IPS-20b (cell line): ENCODE data around the gene FLRT1.

Experiments
- H3K27ac ChIP-seq: one replicate; pipeline ENCODE4 v1.5.1; 2013; ENCODE audit warnings: low read length
- H3K27me3 ChIP-seq: 2 replicates; pipeline ENCODE4 v1.6.1; 2013; ENCODE audit warnings: mild to moderate bottlenecking, low read length, inconsistent platforms; ENCODE audit not compliant: insufficient read depth
- H3K36me3 ChIP-seq: 2 replicates; pipeline ENCODE4 v1.6.1; 2013; ENCODE audit warnings: low read depth, mild to moderate bottlenecking, inconsistent platforms, low read length, moderate library complexity; ENCODE audit not compliant: insufficient read depth
- H3K4me1 ChIP-seq: 2 replicates; pipeline ENCODE4 v1.6.1; 2013; ENCODE audit warnings: mild to moderate bottlenecking, control low read depth, inconsistent platforms, low read length, moderate library complexity; ENCODE audit not compliant: insufficient read depth
- H3K4me3 ChIP-seq: 2 replicates; pipeline ENCODE4 v1.5.1; 2013; ENCODE audit warnings: mild to moderate bottlenecking, low read length, inconsistent platforms
- H3K9ac ChIP-seq: 2 replicates; pipeline ENCODE4 v1.6.1; 2013; ENCODE audit warnings: low read depth, mild to moderate bottlenecking, inconsistent platforms, low read length, moderate library complexity
- H3K9me3 ChIP-seq: 2 replicates; pipeline ENCODE4 v1.6.1; 2013; ENCODE audit warnings: mild to moderate bottlenecking, low read depth, low read length, inconsistent platforms; ENCODE audit not compliant: insufficient read depth

FLRT1 gene

GRCh38 chr11:64029773-64030172, 6.0 kb upstream of the FLRT1 start:
- H3K9ac ChIP-seq: no peak overlapping the region

GRCh38 chr11:64031001-64031400, 4.7 kb upstream of the FLRT1 start:
- Histone ChIP-seq H3K4me1 (peaks cover 21% of the 10 kb centered on the region; the same call in 1 of the 2 replicates), H3K27ac (no peak overlapping the region), H3K27me3 (peaks cover 86% of the 10 kb centered on the region), H3K4me3 (no peak overlapping the region), H3K9me3 (no peaks in the 10 kb centered on the region), H3K9ac (no peak overlapping the region), H3K36me3 (no peaks in the 10 kb centered on the region)

More at GRCh38 chr11:64029773-64030172, 6.0 kb upstream of the FLRT1 start:
- Histone ChIP-seq H3K36me3 (no peaks in the 10 kb centered on the region), H3K27ac (no peak overlapping the region), H3K4me3 (no peak overlapping the region), H3K4me1 (peaks cover 29% of the 10 kb centered on the region; the same call in 1 of the 2 replicates), H3K27me3 (peaks cover 77% of the 10 kb centered on the region), H3K9me3 (no peaks in the 10 kb centered on the region)

DNA sequence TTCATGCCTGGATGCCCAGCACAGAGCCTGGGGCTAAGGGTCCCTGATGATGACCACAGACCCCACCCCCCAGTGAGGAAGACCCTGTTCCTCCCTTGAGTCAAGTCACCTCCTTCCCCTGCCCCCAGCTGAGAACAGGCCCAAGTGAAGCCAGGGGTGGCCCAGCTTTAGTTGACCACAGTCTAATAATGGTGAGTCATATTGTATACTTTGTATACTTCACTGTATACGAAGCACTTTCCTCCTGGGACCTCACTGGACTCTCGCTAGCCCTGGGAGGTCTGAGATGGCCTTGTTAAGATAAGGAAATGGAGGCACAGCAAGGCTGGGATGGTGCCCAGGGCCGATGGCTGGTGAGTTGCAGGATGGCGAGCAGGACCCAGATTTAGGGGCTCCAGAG, 3.7 kb upstream of the FLRT1 start:
- H3K36me3 ChIP-seq: no peaks in the 10 kb centered on the region
- no peaks in the 10 kb centered on the region for H3K9me3 ChIP-seq
- no peak overlapping the region for H3K4me3 ChIP-seq
- peaks cover 21% of the 10 kb centered on the region; the same call in 1 of the 2 replicates for H3K4me1 ChIP-seq
- peaks cover 91% of the 10 kb centered on the region for H3K27me3 ChIP-seq
- no peak overlapping the region for H3K27ac ChIP-seq
- H3K9ac ChIP-seq: no peak overlapping the region

- peaks cover 97% of the 10 kb centered on the region for H3K27me3 ChIP-seq
- no peaks in the 10 kb centered on the region for H3K36me3 ChIP-seq
- no peak overlapping the region for H3K27ac ChIP-seq
- peaks cover 3% of the 10 kb centered on the region; the same call in 1 of the 2 replicates for H3K4me1 ChIP-seq
- no peaks in the 10 kb centered on the region for H3K9me3 ChIP-seq
- no peak overlapping the region for H3K9ac ChIP-seq
- no peak overlapping the region for H3K4me3 ChIP-seq
Measured at GRCh38 chr11:64034411-64034811, 1.3 kb upstream of the FLRT1 start.

GRCh38 chr11:64035081-64035524, 628 bp upstream of the FLRT1 start:
- no peak overlapping the region for H3K9ac ChIP-seq
- H3K36me3 ChIP-seq: no peaks in the 10 kb centered on the region
- H3K4me1 ChIP-seq: no peaks in the 10 kb centered on the region; the same call in 1 of the 2 replicates
- H3K27ac ChIP-seq: no peak overlapping the region
- no peaks in the 10 kb centered on the region for H3K9me3 ChIP-seq
- H3K4me3 ChIP-seq: no peak overlapping the region; the same call in 1 of the 2 replicates
- H3K27me3 ChIP-seq: peaks cover 97% of the 10 kb centered on the region

GRCh38 chr11:64036087-64037026, 626 bp downstream of the FLRT1 start:
- H3K4me1 ChIP-seq: no peaks in the 10 kb centered on the region; the same call in 1 of the 2 replicates
- no peaks in the 10 kb centered on the region for H3K36me3 ChIP-seq
- H3K9me3 ChIP-seq: no peaks in the 10 kb centered on the region
- peaks cover 97% of the 10 kb centered on the region for H3K27me3 ChIP-seq
- no peak overlapping the region for H3K27ac ChIP-seq
- peak overlapping the region; percentile 45; the same call in 1 of the 2 replicates for H3K4me3 ChIP-seq
- H3K9ac ChIP-seq: no peak overlapping the region

GRCh38 chr11:64037027-64037634, 1.4 kb downstream of the FLRT1 start:
- Histone ChIP-seq H3K27me3 (peaks cover 97% of the 10 kb centered on the region), H3K4me1 (no peaks in the 10 kb centered on the region; the same call in 1 of the 2 replicates)

GRCh38 chr11:64038500-64038899, 2.8 kb downstream of the FLRT1 start:
- H3K4me1 ChIP-seq: no peaks in the 10 kb centered on the region; the same call in 1 of the 2 replicates
- no peak overlapping the region for H3K4me3 ChIP-seq
- H3K27ac ChIP-seq: no peak overlapping the region
- no peak overlapping the region for H3K9ac ChIP-seq
- H3K27me3 ChIP-seq: peaks cover 97% of the 10 kb centered on the region
- H3K9me3 ChIP-seq: no peaks in the 10 kb centered on the region
- no peaks in the 10 kb centered on the region for H3K36me3 ChIP-seq

More at GRCh38 chr11:64037027-64037634, 1.4 kb downstream of the FLRT1 start:
- no peaks in the 10 kb centered on the region for H3K9me3 ChIP-seq
- H3K4me3 ChIP-seq: peak overlapping the region; percentile 45; the same call in 1 of the 2 replicates
- no peak overlapping the region for H3K9ac ChIP-seq
- H3K27ac ChIP-seq: no peak overlapping the region
- no peaks in the 10 kb centered on the region for H3K36me3 ChIP-seq

DNA sequence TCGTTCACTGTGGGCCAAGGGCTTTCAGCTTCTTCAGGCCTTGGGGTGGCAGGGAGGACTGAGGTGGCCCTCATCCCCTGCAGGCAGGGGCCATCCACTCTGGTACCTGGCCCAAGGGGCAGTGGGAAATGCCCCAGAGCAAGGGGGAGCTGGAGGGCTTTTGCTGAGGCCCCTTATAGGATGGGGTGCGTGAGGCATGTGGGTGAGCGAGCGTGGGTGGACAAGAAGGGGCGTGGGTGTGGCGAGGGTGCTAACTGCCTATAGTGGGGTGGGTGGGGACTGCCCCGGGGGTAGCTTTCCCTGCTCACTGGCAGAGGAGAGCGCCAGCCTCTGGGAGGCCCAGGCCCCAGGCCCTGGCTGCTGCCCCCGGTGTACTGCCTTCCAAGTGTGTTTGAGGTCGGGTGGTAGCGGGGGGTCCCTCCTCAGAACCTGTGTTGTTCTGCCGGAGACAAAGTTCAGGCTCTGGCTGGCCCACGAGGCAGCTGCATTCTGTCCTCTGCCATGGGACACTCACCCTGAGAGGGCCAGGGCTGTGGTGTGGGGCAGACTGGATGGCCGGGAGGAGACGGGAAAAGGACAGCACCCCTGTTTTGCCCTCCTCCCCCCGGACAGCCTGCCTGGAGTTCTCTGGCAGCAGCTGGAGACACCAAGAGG, 3.4 kb downstream of the FLRT1 start:
- Histone ChIP-seq H3K36me3 (no peaks in the 10 kb centered on the region), H3K4me1 (no peaks in the 10 kb centered on the region; the same call in 1 of the 2 replicates), H3K9me3 (no peaks in the 10 kb centered on the region), H3K9ac (no peak overlapping the region), H3K27me3 (peaks cover 97% of the 10 kb centered on the region), H3K27ac (no peak overlapping the region), H3K4me3 (no peak overlapping the region)

- Histone ChIP-seq H3K9me3 (no peaks in the 10 kb centered on the region), H3K27me3 (peaks cover 100% of the 10 kb centered on the region), H3K9ac (no peak overlapping the region), H3K4me1 (no peaks in the 10 kb centered on the region), H3K4me3 (no peak overlapping the region), H3K27ac (no peak overlapping the region), H3K36me3 (no peaks in the 10 kb centered on the region)
Measured at GRCh38 chr11:64040684-64041322, 5.1 kb downstream of the FLRT1 start.

DNA sequence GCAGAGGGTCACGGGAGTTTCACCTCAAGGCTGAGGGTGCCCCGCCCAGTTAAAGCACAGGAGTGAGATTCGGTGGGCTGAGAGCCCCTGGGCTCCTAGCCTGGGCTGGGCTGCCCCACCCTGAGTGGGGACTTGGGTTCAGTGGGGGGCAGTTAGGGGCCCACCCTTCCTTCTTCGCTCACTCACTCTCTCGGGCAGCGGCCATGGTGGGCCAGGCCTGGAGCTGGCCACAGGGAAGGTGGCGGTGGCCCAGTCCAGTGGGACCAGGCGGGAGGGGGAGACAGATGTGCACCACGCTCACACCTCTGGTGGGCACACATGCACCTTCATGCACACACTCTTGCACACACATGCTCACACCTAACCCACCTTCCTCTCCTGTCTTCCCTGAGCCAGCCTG, 6.1 kb downstream of the FLRT1 start:
- Histone ChIP-seq H3K36me3 (no peaks in the 10 kb centered on the region), H3K4me3 (no peak overlapping the region), H3K9ac (no peak overlapping the region), H3K27me3 (peaks cover 100% of the 10 kb centered on the region), H3K9me3 (no peaks in the 10 kb centered on the region), H3K4me1 (no peaks in the 10 kb centered on the region), H3K27ac (no peak overlapping the region)
